HUES48 (cell line): Measurements from ENCODE around the gene UAP1.

Experiments used
- H3K27ac ChIP-seq: one replicate; pipeline ENCODE4 v1.7.0; 2013; ENCODE audit warnings: low read depth, low read length, inconsistent platforms
- H3K27me3 ChIP-seq: 2 replicates; pipeline ENCODE4 v1.6.1; 2013; ENCODE audit warnings: mild to moderate bottlenecking, low read length; ENCODE audit not compliant: control insufficient read depth, insufficient read depth
- H3K36me3 ChIP-seq: 2 replicates; pipeline ENCODE4 v1.6.1; 2013; ENCODE audit warnings: low read length; ENCODE audit not compliant: control insufficient read depth, insufficient read depth
- H3K4me1 ChIP-seq: 2 replicates; pipeline ENCODE4 v1.6.1; 2013; ENCODE audit warnings: mild to moderate bottlenecking, low read length; ENCODE audit not compliant: control insufficient read depth, insufficient read depth
- H3K4me3 ChIP-seq: 2 replicates; pipeline ENCODE4 v1.5.1; 2013; ENCODE audit warnings: mild to moderate bottlenecking, low read depth, low read length
- H3K9ac ChIP-seq: 2 replicates; pipeline ENCODE4 v1.6.1; 2013; ENCODE audit warnings: mild to moderate bottlenecking, low read depth, low read length, moderate library complexity
- H3K9me3 ChIP-seq: 2 replicates; pipeline ENCODE4 v1.6.1; 2013; ENCODE audit warnings: low read length; ENCODE audit not compliant: control insufficient read depth, insufficient read depth

Gene UAP1

DNA sequence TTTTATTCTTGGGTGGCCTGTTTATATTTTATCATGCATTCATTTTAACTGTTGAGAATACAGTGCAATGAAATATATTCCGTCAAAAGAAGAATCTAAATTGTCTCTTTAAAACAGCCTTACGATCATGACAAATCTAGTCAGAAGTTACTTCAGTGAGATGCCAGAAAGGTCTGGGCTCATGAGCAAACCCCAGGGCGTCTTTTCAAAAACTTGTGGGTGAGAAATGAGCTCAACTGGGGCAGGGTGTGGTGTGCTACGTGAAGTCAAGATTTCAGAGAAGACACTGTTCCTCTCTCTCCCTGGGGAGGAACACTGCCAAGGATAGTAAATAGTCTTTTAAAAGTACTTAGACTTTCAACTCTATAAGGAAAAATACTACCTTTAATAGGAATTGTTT, 13.4 kb upstream of the UAP1 start:
- no peaks in the 10 kb centered on the region for H3K27me3 ChIP-seq
- H3K9me3 ChIP-seq, result no peaks in the 10 kb centered on the region
- no peak overlapping the region for H3K9ac ChIP-seq
- no peak overlapping the region for H3K4me3 ChIP-seq
- no peaks in the 10 kb centered on the region for H3K36me3 ChIP-seq
- no peaks in the 10 kb centered on the region; the same call in 1 of the 2 replicates for H3K4me1 ChIP-seq
- H3K27ac ChIP-seq, result no peak overlapping the region

DNA sequence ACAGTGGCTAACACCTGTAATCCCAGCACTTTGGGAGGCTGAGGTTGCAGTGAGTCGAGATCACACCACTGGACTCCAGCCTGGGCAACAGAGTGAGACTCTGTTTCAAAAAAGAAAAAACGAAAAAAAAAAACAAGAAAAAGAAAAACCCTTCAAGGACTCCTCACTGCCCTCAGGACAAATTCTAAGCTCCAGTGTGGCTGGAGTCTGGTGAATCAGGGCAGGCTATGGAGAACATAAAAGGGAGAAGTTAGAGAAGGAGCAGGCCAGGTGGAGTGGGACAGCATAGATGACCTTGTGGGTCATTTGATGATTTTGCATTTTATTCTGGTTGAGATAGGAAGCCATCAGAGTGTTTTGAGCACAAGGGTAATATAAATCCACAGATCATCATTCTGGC, 12.5 kb upstream of the UAP1 start:
- Histone ChIP-seq H3K4me1 (no peaks in the 10 kb centered on the region; the same call in 1 of the 2 replicates), H3K27me3 (no peaks in the 10 kb centered on the region), H3K36me3 (no peaks in the 10 kb centered on the region), H3K9me3 (no peaks in the 10 kb centered on the region), H3K9ac (no peak overlapping the region), H3K4me3 (no peak overlapping the region), H3K27ac (no peak overlapping the region)

DNA sequence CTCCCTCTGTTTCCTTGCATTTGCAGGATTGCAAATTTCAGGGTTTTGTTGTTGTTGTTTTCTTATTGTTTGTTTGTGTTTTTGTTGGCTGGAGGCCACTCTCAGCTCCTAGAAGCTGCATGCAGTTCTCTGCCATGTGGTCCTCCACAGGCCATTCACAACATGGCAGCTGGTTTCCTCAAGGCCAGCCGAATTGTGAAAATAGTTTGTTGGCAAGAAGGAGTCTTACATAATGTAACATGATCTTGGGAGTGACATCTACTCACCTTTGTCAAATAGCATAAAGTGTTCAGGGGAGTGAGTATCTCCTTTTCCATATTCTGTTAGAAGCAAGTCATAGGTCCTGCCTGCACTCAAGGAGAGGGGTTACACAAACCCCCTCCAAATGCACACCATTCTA, 10.6 kb upstream of the UAP1 start:
- no peak overlapping the region for H3K4me3 ChIP-seq
- H3K9ac ChIP-seq, result no peak overlapping the region
- H3K27ac ChIP-seq, result no peak overlapping the region
- no peaks in the 10 kb centered on the region for H3K9me3 ChIP-seq
- H3K4me1 ChIP-seq, result no peaks in the 10 kb centered on the region; the same call in 1 of the 2 replicates
- H3K27me3 ChIP-seq, result no peaks in the 10 kb centered on the region
- no peaks in the 10 kb centered on the region for H3K36me3 ChIP-seq

- H3K4me1 ChIP-seq, result no peaks in the 10 kb centered on the region; the same call in 1 of the 2 replicates
- H3K27me3 ChIP-seq, result no peaks in the 10 kb centered on the region
- no peaks in the 10 kb centered on the region for H3K9me3 ChIP-seq
- no peak overlapping the region for H3K4me3 ChIP-seq
- no peaks in the 10 kb centered on the region for H3K36me3 ChIP-seq
- no peak overlapping the region for H3K9ac ChIP-seq
- no peak overlapping the region for H3K27ac ChIP-seq
Measured at GRCh38 chr1:162551969-162552683, 9.4 kb upstream of the UAP1 start.

DNA sequence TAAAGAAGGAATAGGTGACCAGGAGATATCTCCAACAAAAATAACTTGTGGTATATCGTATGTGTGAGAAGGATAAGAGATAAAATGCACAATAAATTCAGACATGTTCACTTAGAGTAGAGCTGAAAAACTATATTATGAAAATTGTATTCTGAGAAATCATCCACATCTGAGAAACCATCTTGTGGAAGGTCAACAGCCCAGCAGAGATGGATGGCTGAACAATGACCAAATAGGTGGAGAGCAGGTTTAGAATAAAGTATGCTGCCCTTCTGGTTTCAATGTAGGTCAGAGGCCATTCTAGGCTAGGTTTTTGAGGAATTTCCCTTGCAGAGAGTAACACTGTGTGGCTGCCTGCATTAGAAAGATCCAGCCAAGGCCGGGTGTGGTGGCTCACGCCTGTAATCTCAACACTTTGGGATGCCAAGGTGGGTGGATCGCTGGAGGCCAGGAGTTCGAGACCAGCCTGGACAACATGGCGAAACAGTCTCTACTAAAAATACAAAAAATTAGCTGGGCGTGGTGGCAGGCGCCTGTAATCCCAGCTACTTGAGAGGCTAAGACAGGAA, 8.8 kb upstream of the UAP1 start:
- H3K4me1 ChIP-seq, result no peaks in the 10 kb centered on the region; the same call in 1 of the 2 replicates
- H3K9me3 ChIP-seq, result no peaks in the 10 kb centered on the region
- no peaks in the 10 kb centered on the region for H3K36me3 ChIP-seq
- no peak overlapping the region for H3K27ac ChIP-seq
- no peak overlapping the region for H3K4me3 ChIP-seq
- no peaks in the 10 kb centered on the region for H3K27me3 ChIP-seq
- no peak overlapping the region for H3K9ac ChIP-seq

DNA sequence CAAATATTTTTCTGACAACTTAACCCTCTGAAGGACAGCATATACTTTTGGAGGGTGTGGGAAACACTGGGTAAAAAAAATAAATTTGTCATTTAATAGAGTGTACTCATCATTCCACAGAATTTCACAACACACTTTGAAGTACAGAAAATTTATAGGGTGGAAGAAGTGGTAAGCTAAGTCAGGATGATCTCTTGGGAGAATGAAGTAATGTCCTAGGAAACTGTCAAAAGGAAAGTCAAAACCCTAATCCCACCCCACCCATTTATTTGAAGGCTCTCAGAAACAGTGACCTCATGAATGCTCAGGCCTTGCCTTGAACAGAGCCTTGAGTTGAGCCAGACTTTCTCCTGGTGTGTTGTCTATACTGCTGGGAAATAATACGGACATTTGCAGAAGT, 7.3 kb upstream of the UAP1 start:
- no peak overlapping the region for H3K27ac ChIP-seq
- H3K27me3 ChIP-seq, result no peaks in the 10 kb centered on the region
- no peaks in the 10 kb centered on the region for H3K36me3 ChIP-seq
- no peak overlapping the region for H3K9ac ChIP-seq
- H3K9me3 ChIP-seq, result no peaks in the 10 kb centered on the region
- no peaks in the 10 kb centered on the region; the same call in 1 of the 2 replicates for H3K4me1 ChIP-seq
- H3K4me3 ChIP-seq, result no peak overlapping the region

DNA sequence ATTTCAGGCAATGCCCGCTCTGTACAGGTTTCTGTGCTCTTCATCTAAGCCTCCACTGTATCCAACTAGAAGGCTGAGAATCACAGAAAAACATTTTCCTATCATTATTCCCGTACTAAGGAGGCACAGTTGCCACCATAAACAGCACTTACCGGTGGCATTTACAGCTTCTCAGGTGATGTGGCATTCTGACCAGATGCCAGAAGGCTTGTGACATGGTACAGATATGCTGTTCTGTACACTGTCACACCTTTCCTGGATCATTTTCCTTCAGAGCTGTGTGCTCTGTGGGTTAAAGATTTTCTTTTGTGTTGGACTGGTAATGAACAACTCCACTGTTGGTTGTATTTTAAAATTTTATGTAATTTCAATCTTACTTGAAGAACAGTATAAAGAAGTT, 4.0 kb upstream of the UAP1 start:
- Histone ChIP-seq H3K4me1 (peaks cover 11% of the 10 kb centered on the region), H3K4me3 (no peak overlapping the region), H3K36me3 (no peaks in the 10 kb centered on the region), H3K27me3 (peaks cover 7% of the 10 kb centered on the region), H3K9ac (no peak overlapping the region), H3K9me3 (no peaks in the 10 kb centered on the region), H3K27ac (no peak overlapping the region)

DNA sequence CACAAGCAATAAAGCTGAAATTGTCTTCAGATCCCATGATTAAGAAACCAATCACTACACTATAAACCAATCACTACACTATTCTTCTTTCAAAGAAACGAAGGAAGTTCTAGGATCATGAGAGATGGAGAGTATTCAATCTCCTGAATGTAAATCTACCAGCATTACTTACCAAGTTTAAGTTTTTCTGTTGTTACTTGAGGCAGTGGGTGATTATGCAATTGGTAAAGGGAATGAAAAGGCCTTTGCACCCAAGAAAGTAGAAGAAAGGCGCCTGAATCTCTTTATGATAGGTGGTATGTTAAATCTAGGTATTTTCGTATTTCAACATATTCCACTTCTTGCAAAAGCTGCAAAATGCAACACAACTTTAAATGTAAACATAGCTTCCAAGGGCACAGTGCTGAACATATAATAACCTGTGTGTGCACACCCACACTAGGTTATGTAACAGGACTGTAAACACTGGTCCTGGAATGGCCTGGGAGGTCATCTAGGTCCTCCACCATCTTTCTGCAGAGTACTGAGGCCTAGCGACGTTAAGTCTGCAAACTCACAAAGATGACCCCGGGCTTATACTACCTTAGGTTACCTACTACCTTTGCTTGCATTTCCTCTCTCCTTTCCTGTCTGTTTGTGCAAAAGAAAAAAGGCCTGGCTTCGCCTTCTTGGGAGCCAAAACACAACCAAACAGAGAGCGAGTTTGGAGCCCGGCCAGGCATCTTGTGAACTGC, 1.1 kb upstream of the UAP1 start:
- H3K9me3 ChIP-seq, result no peaks in the 10 kb centered on the region
- peaks cover 8% of the 10 kb centered on the region for H3K27me3 ChIP-seq
- peak overlapping the region; percentile 80 for H3K27ac ChIP-seq

GRCh38 chr1:162561037-162561615, 396 bp upstream of the UAP1 start:
- H3K27me3 ChIP-seq, result peaks cover 8% of the 10 kb centered on the region
- peak overlapping the region; percentile 80 for H3K27ac ChIP-seq
- peaks cover 11% of the 10 kb centered on the region for H3K4me1 ChIP-seq
- H3K36me3 ChIP-seq, result peaks cover 2% of the 10 kb centered on the region
- H3K4me3 ChIP-seq, result peak overlapping the region; percentile 82
- H3K9me3 ChIP-seq, result no peaks in the 10 kb centered on the region
- H3K9ac ChIP-seq, result peak overlapping the region; percentile 67

More for the DNA sequence above, 1.1 kb upstream of the UAP1 start:
- H3K4me1 ChIP-seq, result peaks cover 11% of the 10 kb centered on the region
- H3K36me3 ChIP-seq, result no peaks in the 10 kb centered on the region
- peak overlapping the region; percentile 82 for H3K4me3 ChIP-seq
- H3K9ac ChIP-seq, result peak overlapping the region; percentile 67

DNA sequence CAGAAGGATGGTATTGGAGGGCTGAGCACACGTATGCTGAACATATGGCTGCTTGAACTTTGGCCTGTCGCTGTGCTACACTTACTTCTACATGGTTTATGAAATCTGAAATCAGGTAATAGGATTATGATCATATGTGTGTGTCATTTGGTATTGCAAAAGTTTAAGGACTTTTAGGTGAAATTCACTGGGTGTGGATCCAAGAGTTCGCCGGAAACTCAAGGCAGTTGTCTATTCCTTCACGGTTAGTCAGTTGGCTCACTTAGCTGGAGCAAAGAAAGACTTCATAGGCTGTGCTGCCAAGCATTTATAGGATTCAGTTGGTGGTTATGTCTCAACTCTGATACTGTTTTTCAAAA, 927 bp downstream of the UAP1 start:
- H3K36me3 ChIP-seq, result peaks cover 12% of the 10 kb centered on the region
- no peak overlapping the region for H3K9ac ChIP-seq
- H3K9me3 ChIP-seq, result no peaks in the 10 kb centered on the region
- peaks cover 11% of the 10 kb centered on the region for H3K4me1 ChIP-seq
- H3K4me3 ChIP-seq, result peak overlapping the region; percentile 82
- peaks cover 8% of the 10 kb centered on the region for H3K27me3 ChIP-seq
- H3K27ac ChIP-seq, result no peak overlapping the region

GRCh38 chr1:162564762-162565218, 3.3 kb downstream of the UAP1 start:
- H3K4me1 ChIP-seq, result peaks cover 11% of the 10 kb centered on the region

More at GRCh38 chr1:162564762-162565218, 3.3 kb downstream of the UAP1 start:
- H3K4me3 ChIP-seq, result no peak overlapping the region
- H3K27me3 ChIP-seq, result peaks cover 8% of the 10 kb centered on the region
- H3K27ac ChIP-seq, result no peak overlapping the region
- no peak overlapping the region for H3K9ac ChIP-seq
- H3K9me3 ChIP-seq, result no peaks in the 10 kb centered on the region
- H3K36me3 ChIP-seq, result peaks cover 13% of the 10 kb centered on the region
